GM18517 (cell line): ENCODE data around the gene ANKIB1.
"Not testable (repeated sequence)": the region's sequence is repeated elsewhere in the genome, so short reads cannot be mapped to it uniquely, and the experiment has no call there.

ENCODE experiments used
- ATAC-seq: cut with Tn5 transposase; IDR thresholded peaks from one replicate; pipeline ENCODE4 v1.9.1; 2021; ENCODE audit warnings: mild to moderate bottlenecking, moderate library complexity; ENCODE audit not compliant: unreplicated experiment

Gene ANKIB1

GRCh38 chr7:92325858-92326257, 80.1 kb downstream of the ANKIB1 start:
- no peak for ATAC-seq

GRCh38 chr7:92330835-92331438, 85.2 kb downstream of the ANKIB1 start:
- no peak for ATAC-seq

- no peak for ATAC-seq
Observed at GRCh38 chr7:92331508-92331907, 85.7 kb downstream of the ANKIB1 start.

- ATAC-seq: no peak
Observed at GRCh38 chr7:92332782-92333181, 87.0 kb downstream of the ANKIB1 start.

- ATAC-seq: no peak
Observed at GRCh38 chr7:92333866-92334265, 88.1 kb downstream of the ANKIB1 start.

GRCh38 chr7:92335574-92335973, 89.8 kb downstream of the ANKIB1 start:
- no peak for ATAC-seq

GRCh38 chr7:92336662-92337340, 91.0 kb downstream of the ANKIB1 start:
- no peak for ATAC-seq

- no peak for ATAC-seq
Observed at GRCh38 chr7:92340016-92340415, 94.2 kb downstream of the ANKIB1 start.

GRCh38 chr7:92343714-92344113, 97.9 kb downstream of the ANKIB1 start:
- no peak for ATAC-seq

- no peak for ATAC-seq
Observed at GRCh38 chr7:92352009-92352408, 106.2 kb downstream of the ANKIB1 start.

- no peak for ATAC-seq
Observed at GRCh38 chr7:92354214-92354613, 108.4 kb downstream of the ANKIB1 start.

GRCh38 chr7:92356406-92356805, 110.6 kb downstream of the ANKIB1 start:
- ATAC-seq: no peak

- ATAC-seq: no peak
Observed at GRCh38 chr7:92357260-92357659, 111.5 kb downstream of the ANKIB1 start.

- ATAC-seq: not testable (repeated sequence)
Observed at GRCh38 chr7:92359179-92359578, 113.4 kb downstream of the ANKIB1 start.

- ATAC-seq: no peak
Observed at GRCh38 chr7:92359801-92360200, 114.0 kb downstream of the ANKIB1 start.

- ATAC-seq: no peak
Observed at GRCh38 chr7:92360387-92360786, 114.6 kb downstream of the ANKIB1 start.

GRCh38 chr7:92362131-92362530, 116.4 kb downstream of the ANKIB1 start:
- ATAC-seq: no peak

GRCh38 chr7:92366730-92367129, 121.0 kb downstream of the ANKIB1 start:
- no peak for ATAC-seq

- ATAC-seq: no peak
Observed at GRCh38 chr7:92368741-92369140, 123.0 kb downstream of the ANKIB1 start.

GRCh38 chr7:92375013-92375412, 129.2 kb downstream of the ANKIB1 start:
- no peak for ATAC-seq

- no peak for ATAC-seq
Observed at GRCh38 chr7:92391071-92391470, 145.3 kb downstream of the ANKIB1 start.

- ATAC-seq: no peak
Observed at GRCh38 chr7:92397542-92397941, 151.8 kb downstream of the ANKIB1 start.

GRCh38 chr7:92400013-92400412, 154.2 kb downstream of the ANKIB1 start:
- ATAC-seq: no peak
